GM10847 (cell line): ENCODE results near the gene NKTR.

Experiments used
- POLR2A ChIP-seq: IDR thresholded peaks from 2 replicates; pipeline ENCODE4 v1.6.1; 2011; ENCODE audit not compliant: insufficient read length; ENCODE audit errors: extremely low read depth

The NKTR gene

DNA sequence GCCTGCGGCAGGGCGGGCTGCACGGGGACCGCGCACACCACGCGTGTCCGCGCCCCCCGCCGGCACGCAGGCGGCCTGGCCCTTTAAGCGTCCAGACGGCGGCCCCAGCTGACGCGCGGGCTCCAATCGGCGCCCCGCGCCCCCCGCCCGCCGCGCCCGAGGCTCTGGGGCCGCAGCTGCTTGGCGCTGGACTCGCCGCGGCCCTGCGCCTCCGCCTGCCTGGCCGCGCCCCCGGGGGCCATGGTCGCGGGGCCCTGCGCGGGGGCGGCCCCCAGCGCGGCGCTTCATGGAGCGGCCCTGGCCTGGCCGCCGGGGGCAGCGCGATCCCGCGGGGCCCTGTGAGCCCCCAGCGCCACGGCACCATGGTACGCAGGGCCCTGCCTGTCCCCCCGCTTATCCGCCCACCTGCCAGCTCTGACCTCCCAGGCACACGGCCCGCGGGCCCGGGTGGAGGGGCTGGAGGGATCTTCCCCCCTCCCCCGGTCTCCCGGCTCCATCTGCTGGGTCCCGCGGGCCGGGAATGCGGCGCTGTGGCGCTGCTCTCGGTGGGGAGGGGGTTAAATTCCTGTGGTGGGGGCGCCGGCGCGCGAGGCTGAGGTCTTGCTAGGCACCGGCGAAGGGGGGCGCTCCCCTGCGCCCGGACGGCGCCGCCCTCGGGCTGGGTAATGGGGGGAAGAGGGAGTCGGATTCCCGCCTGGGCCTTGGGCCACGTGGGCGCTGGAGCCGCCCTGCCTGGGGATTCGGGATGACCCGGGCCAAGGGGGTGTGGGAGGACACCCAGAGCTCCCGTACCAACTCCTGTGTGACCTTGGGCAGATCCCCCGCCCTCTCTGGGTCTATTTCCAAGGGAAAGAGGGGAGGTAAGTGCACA, 54.1 kb downstream of the NKTR start:
- TF ChIP-seq POLR2A, result no peak

GRCh38 chr3:42655331-42655888, 54.9 kb downstream of the NKTR start:
- no peak for TF ChIP-seq POLR2A

GRCh38 chr3:42655980-42656679, 55.6 kb downstream of the NKTR start:
- no peak for TF ChIP-seq POLR2A

DNA sequence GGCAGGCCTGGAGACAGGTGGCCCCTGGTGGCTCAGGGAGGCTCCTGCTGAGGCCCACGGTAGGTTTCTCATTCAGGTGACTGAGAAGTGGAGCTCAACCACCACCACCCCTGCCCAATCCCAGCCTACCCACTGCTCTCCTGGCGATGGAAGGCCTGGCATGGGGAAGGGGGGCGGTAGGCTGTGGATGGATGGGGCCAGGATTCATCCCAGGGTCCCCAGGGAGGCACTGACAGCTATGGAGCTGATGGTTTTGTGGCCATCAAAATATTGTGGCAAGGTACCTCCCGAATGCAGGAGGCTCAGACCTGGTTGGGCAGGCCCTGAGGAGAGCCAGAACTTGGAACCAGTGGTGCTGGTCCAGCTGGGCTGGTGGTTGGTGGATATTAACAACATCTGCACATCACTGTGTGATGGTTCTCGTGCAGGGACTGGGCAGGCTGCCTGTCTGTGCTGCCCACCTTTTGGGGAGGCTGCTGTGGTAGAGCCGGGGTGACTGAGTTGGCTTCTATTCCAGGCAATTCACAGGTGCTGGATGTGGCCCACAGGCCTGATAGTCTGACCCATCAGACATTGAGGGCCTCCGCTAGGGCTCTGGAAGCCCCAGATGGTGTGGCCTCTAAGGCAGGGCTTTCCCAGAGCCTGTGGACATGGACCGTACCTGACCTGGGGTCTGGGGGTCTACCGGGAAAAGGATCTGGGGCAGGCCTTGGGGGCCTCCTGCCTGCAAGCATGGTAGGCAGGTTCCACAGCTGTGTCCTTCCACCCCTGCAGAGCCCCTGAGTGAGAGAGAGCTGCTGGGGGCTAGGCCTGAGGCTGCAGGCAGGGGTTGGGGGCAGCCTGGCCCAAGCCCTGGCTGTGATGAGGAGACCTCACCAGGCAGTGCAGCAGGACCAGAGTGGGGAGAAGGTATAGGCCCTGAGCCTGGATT, 56.5 kb downstream of the NKTR start:
- TF ChIP-seq POLR2A, result no peak

DNA sequence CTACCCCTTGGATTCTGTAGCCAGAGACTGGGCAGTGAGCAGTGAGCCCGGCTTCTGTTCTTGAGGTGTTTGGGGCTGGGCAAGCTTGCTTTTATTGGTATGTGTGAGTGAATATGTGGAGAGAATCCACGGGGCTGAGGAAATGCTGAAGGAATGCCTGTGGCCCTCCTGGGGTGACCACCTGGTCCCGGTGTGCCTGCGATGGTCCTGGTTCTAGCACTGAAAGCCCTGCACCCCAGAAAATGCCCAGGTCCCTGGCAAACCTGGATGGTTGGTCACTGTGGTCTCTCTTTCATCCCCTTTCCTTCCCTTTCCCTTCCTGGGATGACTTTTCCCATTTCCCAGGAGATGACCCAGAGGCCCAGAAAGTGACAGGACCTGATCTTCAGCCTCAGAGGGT, 57.2 kb downstream of the NKTR start:
- no peak for TF ChIP-seq POLR2A

- no peak for TF ChIP-seq POLR2A
Observed at GRCh38 chr3:42658091-42658770, 57.7 kb downstream of the NKTR start.

DNA sequence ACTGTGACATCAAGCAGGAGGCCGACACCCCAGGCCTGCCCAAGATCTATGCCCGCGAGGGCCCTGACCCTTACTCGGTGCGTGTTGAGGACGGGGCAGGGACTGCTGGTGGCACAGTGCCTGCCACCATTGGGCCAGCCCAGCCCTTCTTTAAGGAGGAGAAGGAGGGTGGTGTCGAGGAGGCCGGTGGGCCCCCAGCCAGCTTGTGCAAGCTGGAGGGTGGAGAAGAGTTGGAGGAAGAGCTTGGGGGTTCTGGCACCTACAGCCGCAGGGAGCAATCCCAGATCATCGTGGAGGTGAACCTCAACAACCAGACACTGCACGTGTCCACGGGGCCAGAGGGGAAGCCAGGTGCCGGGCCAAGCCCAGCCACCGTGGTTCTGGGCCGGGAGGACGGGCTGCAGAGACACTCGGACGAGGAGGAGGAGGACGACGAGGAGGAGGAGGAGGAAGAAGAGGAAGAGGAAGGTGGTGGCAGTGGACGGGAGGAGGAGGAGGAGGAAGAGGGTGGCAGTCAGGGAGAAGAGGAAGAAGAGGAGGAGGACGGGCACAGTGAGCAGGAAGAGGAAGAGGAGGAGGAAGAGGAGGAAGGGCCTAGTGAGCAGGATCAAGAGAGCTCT, 58.4 kb downstream of the NKTR start:
- no peak for TF ChIP-seq POLR2A

- no peak for TF ChIP-seq POLR2A
Observed at GRCh38 chr3:42659451-42660130, 59.1 kb downstream of the NKTR start.

- no peak for TF ChIP-seq POLR2A
Observed at GRCh38 chr3:42660131-42660715, 59.7 kb downstream of the NKTR start.

GRCh38 chr3:42660898-42661297, 60.4 kb downstream of the NKTR start:
- no peak for TF ChIP-seq POLR2A

GRCh38 chr3:42661593-42662022, 61.1 kb downstream of the NKTR start:
- no peak for TF ChIP-seq POLR2A

GRCh38 chr3:42662037-42662812, 61.7 kb downstream of the NKTR start:
- TF ChIP-seq POLR2A, result no peak

GRCh38 chr3:42662813-42663535, 62.5 kb downstream of the NKTR start:
- TF ChIP-seq POLR2A, result no peak
